Smooth muscle cell (in vitro differentiated cells): ENCODE measurements around the gene UNC13D. TPM values are rescaled to one million over a fixed set of nuclear protein-coding genes. Genes with fewer than 3 reads are reported as not detected.
A peak's percentile ranks its signal among the peaks of the same experiment; 100 is the strongest.

Experiments used
- DNase-seq: peaks from one replicate; lab custom pipeline; 2025; ENCODE audit not compliant: unreplicated experiment; lab: John Stamatoyannopoulos, UW
- H2AFZ ChIP-seq: fragments of 200-600 bp; sonication (generic); 2 replicates; pipeline ENCODE4 v1.6.0; 2016; ENCODE audit warnings: antibody characterized with exemption, low read depth, mild to moderate bottlenecking
- H3F3A ChIP-seq: fragments of 200-600 bp; sonication (generic); 2 replicates; pipeline ENCODE4 v1.6.0; 2017; ENCODE audit warnings: antibody characterized with exemption, low read depth
- H3K27ac ChIP-seq: fragments of 200-600 bp; sonication (generic); 2 replicates; pipeline ENCODE4 v1.5.1; 2016; ENCODE audit warnings: low read depth, mild to moderate bottlenecking
- H3K27me3 ChIP-seq: fragments of 200-600 bp; sonication (generic); 2 replicates; pipeline ENCODE4 v1.6.1; 2016; ENCODE audit warnings: low read depth, mild to moderate bottlenecking
- H3K36me3 ChIP-seq: fragments of 200-600 bp; sonication (generic); 2 replicates; pipeline ENCODE4 v1.5.1; 2016; ENCODE audit warnings: low read depth
- H3K4me1 ChIP-seq: fragments of 200-600 bp; sonication (generic); 2 replicates; pipeline ENCODE4 v1.5.1; 2016; ENCODE audit warnings: low read depth
- H3K4me2 ChIP-seq: fragments of 200-600 bp; sonication (generic); 2 replicates; pipeline ENCODE4 v1.6.0; 2016; ENCODE audit warnings: mild to moderate bottlenecking
- H3K4me3 ChIP-seq: fragments of 200-600 bp; sonication (generic); 2 replicates; pipeline ENCODE4 v1.5.1; 2016; ENCODE audit warnings: mild to moderate bottlenecking
- H3K79me2 ChIP-seq: fragments of 200-600 bp; sonication (generic); 2 replicates; pipeline ENCODE4 v1.6.0; 2016; ENCODE audit warnings: low read depth, mild to moderate bottlenecking
- H3K9ac ChIP-seq: fragments of 200-600 bp; sonication (generic); 2 replicates; pipeline ENCODE4 v1.6.0; 2016; ENCODE audit warnings: low read depth
- H3K9me3 ChIP-seq: fragments of 200-600 bp; sonication (generic); replicated peaks from 2 replicates; pipeline ENCODE4 v1.5.1; 2016; ENCODE audit warnings: low read depth
- H4K20me1 ChIP-seq: fragments of 200-600 bp; sonication (generic); 2 replicates; pipeline ENCODE4 v1.6.0; 2016; ENCODE audit warnings: low read depth
- CTCF ChIP-seq: fragments of 200-600 bp; sonication (generic); IDR thresholded peaks from 2 replicates; pipeline ENCODE4 v1.5.1; 2017; ENCODE audit warnings: borderline replicate concordance, mild to moderate bottlenecking, antibody characterized with exemption; ENCODE audit not compliant: insufficient read depth, poor library complexity, severe bottlenecking
- WGBS: methylation state at CpG from one replicate; pipeline ENCODE4 v1.1.7; 2016; ENCODE audit warnings: low lambda C conversion rate; 5-methylcytosine and 5-hydroxymethylcytosine counted together
- polyA plus RNA-seq: library from polyadenylated mRNA; unstranded; fragments of >200 nt; fragmentation: Nextera tagmentation; extraction: Ambion mirVana; gene quantifications from 2 replicates; pipeline ENCODE4 v1.2.1, GENCODE V29; 2016
- total RNA-seq: library from RNA; depleted of rRNA; stranded (reverse); fragments of >200 nt; gene quantifications from 2 replicates; pipeline ENCODE4 v1.2.3, GENCODE V29; 2014

Gene UNC13D
- total and polyA plus RNA-seq, 2 experiments from 2014 or later = 2.4 to 4.5 TPM

DNA sequence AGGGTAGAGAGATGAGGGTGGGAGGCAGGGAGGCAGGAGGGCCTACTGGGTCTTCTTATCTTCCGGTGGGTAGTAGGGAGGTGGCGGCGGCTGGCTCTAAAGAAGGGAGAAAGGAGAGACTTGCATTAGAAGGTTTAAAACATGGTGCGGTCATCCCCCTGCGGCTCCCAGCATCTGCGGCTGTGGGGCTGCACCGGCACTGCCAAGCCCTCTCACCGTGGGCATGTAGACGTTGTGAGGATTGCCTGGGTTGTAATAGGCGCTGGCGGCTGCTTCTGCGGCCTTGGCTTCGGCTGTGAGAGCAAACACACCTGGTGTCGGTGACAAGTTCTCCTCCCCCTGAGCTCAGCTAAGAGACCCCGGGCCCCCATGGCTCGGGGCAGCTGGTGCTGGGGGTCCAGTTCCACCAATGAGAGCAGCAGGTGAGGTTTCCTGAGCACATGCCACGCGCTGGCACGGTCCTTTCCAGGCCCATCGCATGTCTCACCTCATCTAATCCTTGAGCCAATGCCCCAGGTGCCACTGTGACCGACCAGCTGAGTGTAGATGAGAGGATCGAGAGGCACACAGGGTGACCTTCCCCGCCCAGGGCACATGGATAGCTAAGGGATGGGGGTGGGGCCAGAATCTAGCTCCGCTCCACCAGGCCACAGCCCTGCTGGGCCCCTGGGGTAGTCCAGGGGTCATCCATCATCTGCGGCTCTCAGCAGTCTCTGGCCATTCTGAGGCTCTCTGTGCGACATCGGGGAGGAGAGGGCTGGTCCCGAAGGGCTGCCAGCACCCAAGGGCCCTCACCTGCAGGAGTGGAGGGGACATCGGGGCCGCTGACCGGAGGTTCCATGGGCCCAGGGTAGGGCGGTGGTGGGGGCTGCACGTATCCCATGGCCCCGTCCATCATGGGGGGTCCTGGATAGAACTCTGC lies 2.7 kb upstream of the UNC13D start:
- Histone ChIP-seq H3K9me3 (no peaks in the 10 kb centered on the region), H3K4me3 (no peak overlapping the region), H3K27ac (no peak overlapping the region), H2AFZ (no peak overlapping the region), H3K27me3 (no peaks in the 10 kb centered on the region), H3K9ac (no peak overlapping the region), H4K20me1 (no peaks in the 10 kb centered on the region), H3K36me3 (no peaks in the 10 kb centered on the region), H3K4me2 (no peak overlapping the region), H3K4me1 (peaks cover 4% of the 10 kb centered on the region), H3K79me2 (no peaks in the 10 kb centered on the region), H3F3A (no peaks in the 10 kb centered on the region)
- TF ChIP-seq CTCF = no peak
- 95% methylated on average over 33 of the region's 34 CpGs for WGBS
- no peak for DNase-seq

- Histone ChIP-seq H3K4me1 (peaks cover 4% of the 10 kb centered on the region), H3K36me3 (no peaks in the 10 kb centered on the region), H3K4me3 (no peak overlapping the region), H3K9me3 (no peaks in the 10 kb centered on the region), H3K9ac (no peak overlapping the region), H3K27ac (peak overlapping the region; percentile 88), H4K20me1 (no peaks in the 10 kb centered on the region), H3K27me3 (no peaks in the 10 kb centered on the region), H2AFZ (no peak overlapping the region), H3F3A (no peaks in the 10 kb centered on the region), H3K4me2 (no peak overlapping the region), H3K79me2 (no peaks in the 10 kb centered on the region)
- WGBS = 84% methylated on average over 22 of the region's 22 CpGs
- TF ChIP-seq CTCF = no peak
- no peak for DNase-seq
These were observed 1.9 kb upstream of the UNC13D start for GRCh38 chr17:75845933-75846691.

- Histone ChIP-seq H3K9ac (peak overlapping the region; percentile 70), H3K36me3 (no peaks in the 10 kb centered on the region), H3K4me2 (peak overlapping the region; percentile 37), H3K4me1 (peaks cover 4% of the 10 kb centered on the region), H3K4me3 (no peak overlapping the region), H3K9me3 (no peaks in the 10 kb centered on the region), H2AFZ (no peak overlapping the region), H3K27me3 (no peaks in the 10 kb centered on the region), H3K27ac (peak overlapping the region; percentile 88), H3K79me2 (no peaks in the 10 kb centered on the region), H4K20me1 (no peaks in the 10 kb centered on the region), H3F3A (no peaks in the 10 kb centered on the region)
- peak; percentile 59 for TF ChIP-seq CTCF
- WGBS = 56% methylated on average over 21 of the region's 21 CpGs
- DNase-seq = peak; percentile 24
These were observed 981 bp upstream of the UNC13D start for GRCh38 chr17:75845058-75845711.
